ENCODE data around the gene PDIA5. TPM values are rescaled to one million over a fixed set of nuclear protein-coding genes. Genes with fewer than 3 reads are reported as not detected.

Gene PDIA5
- total RNA-seq, 2 donors from 2014 or later: 8.4 to 19.2 TPM

- no peak for ATAC-seq (replicated peaks)
- Mint-ChIP-seq H3K36me3 (ENCODE audit: low read depth) (no peaks in the 10 kb centered on the region), H3K4me3 (no peak overlapping the region), H3K9me3 (no peaks in the 10 kb centered on the region), H3K4me1 (no peaks in the 10 kb centered on the region), H3K27me3 (peaks cover 42% of the 10 kb centered on the region), H3K27ac (no peak overlapping the region)
Measured at GRCh38 chr3:123032057-123032456, 34.8 kb upstream of the PDIA5 start.

DNA sequence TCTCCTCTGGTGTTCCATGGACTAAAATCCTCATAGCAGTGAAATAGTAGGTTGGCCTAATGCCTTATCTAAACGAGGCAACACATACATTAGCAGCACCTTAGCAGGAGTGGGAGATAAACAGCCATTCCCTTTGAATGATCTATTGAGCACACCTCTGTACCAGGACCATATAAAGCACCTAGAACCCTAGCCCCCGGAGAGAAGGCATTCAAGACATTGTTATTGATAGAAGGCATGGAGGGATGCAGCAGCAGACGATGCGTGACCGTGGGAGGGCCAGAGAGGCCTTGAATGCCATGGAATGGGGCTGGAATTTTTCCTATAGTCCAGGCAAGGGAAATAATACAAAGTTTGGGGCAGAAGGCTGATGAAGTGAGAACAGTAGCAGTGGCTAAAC lies 32.7 kb upstream of the PDIA5 start:
- Mint-ChIP-seq H3K27ac (no peak overlapping the region), H3K9me3 (no peaks in the 10 kb centered on the region), H3K4me1 (no peaks in the 10 kb centered on the region), H3K4me3 (no peak overlapping the region), H3K27me3 (peaks cover 48% of the 10 kb centered on the region), H3K36me3 (ENCODE audit: low read depth) (no peaks in the 10 kb centered on the region)
- no peak for ATAC-seq (replicated peaks)

GRCh38 chr3:123034996-123035395 lies 31.8 kb upstream of the PDIA5 start:
- H3K36me3 Mint-ChIP-seq (ENCODE audit: low read depth): no peaks in the 10 kb centered on the region
- peaks cover 46% of the 10 kb centered on the region for H3K27me3 Mint-ChIP-seq
- no peaks in the 10 kb centered on the region for H3K9me3 Mint-ChIP-seq
- H3K4me3 Mint-ChIP-seq: no peak overlapping the region
- no peaks in the 10 kb centered on the region for H3K4me1 Mint-ChIP-seq
- no peak overlapping the region for H3K27ac Mint-ChIP-seq
- ATAC-seq (replicated peaks): no peak

DNA sequence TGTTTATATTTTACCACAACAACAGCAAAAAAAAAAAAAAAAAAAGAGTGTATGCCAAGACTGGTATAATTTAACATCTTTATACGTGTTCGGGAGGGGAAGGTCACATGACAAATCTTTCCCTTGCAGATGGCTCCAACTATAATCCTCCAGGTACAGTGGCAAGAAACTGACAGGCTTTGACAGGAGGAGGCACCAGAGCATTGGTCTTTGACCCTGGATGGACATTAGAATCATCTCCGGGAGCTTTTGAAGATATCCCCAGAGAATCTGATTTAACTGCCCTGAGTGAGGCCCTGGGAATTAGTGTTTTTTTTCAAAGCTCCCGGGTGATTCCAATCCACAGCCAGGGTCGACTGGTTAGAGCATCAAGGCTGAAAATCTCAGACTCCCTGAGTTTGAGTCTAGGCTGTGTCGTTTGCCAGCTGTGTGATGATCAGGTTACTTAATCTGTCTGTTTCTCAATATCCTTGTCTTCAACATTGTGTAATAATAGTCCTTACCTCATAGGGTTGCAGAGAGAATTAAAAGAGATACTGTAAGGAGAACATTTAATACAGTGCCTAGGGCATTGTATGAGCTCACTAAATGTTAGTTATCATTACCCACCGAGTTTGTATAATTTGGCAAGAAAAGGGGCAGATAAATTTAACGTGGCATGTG lies 30.3 kb upstream of the PDIA5 start:
- no peak overlapping the region for H3K27ac Mint-ChIP-seq
- no peak overlapping the region for H3K4me3 Mint-ChIP-seq
- H3K36me3 Mint-ChIP-seq (ENCODE audit: low read depth): no peaks in the 10 kb centered on the region
- peaks cover 50% of the 10 kb centered on the region for H3K27me3 Mint-ChIP-seq
- no peak for ATAC-seq (replicated peaks)
- H3K9me3 Mint-ChIP-seq: no peaks in the 10 kb centered on the region
- no peaks in the 10 kb centered on the region for H3K4me1 Mint-ChIP-seq

- Mint-ChIP-seq H3K9me3 (no peaks in the 10 kb centered on the region), H3K27ac (no peak overlapping the region), H3K27me3 (peaks cover 50% of the 10 kb centered on the region)
Measured at GRCh38 chr3:123037015-123037375, 29.8 kb upstream of the PDIA5 start.

GRCh38 chr3:123038751-123039150 lies 28.1 kb upstream of the PDIA5 start:
- Mint-ChIP-seq H3K27ac (no peak overlapping the region), H3K9me3 (no peaks in the 10 kb centered on the region), H3K27me3 (peaks cover 55% of the 10 kb centered on the region), H3K36me3 (ENCODE audit: low read depth) (no peaks in the 10 kb centered on the region), H3K4me3 (no peak overlapping the region), H3K4me1 (no peaks in the 10 kb centered on the region)
- ATAC-seq (replicated peaks): no peak

More at GRCh38 chr3:123037015-123037375, 29.8 kb upstream of the PDIA5 start:
- H3K4me1 Mint-ChIP-seq: no peaks in the 10 kb centered on the region
- no peak for ATAC-seq (replicated peaks)
- H3K4me3 Mint-ChIP-seq: no peak overlapping the region
- no peaks in the 10 kb centered on the region for H3K36me3 Mint-ChIP-seq (ENCODE audit: low read depth)

- Mint-ChIP-seq H3K4me3 (no peak overlapping the region), H3K36me3 (ENCODE audit: low read depth) (no peaks in the 10 kb centered on the region), H3K9me3 (no peaks in the 10 kb centered on the region), H3K27ac (no peak overlapping the region), H3K27me3 (peaks cover 52% of the 10 kb centered on the region), H3K4me1 (no peaks in the 10 kb centered on the region)
- ATAC-seq (replicated peaks): no peak
Measured at GRCh38 chr3:123039178-123039577, 27.6 kb upstream of the PDIA5 start.

DNA sequence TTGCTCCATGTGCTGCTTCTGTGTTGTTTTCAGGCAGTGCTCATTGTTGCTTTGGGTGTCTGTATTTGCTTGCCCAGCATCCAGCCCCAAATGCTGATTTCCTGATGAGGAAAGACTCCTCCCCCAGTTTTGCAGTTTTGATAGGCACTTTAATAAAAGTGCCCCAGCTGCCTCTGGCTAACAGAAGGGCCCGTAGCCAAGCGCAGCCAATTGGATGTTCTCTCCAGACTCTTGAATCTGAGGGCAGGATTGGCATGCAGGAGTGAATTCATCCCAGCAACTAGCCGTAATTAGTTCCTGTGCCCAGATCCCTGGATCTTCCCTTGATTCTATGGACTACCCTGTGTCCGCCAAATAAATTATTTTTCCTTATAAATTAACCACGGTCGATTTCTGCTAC lies 24.4 kb upstream of the PDIA5 start:
- no peaks in the 10 kb centered on the region for H3K9me3 Mint-ChIP-seq
- H3K27me3 Mint-ChIP-seq: peaks cover 36% of the 10 kb centered on the region
- no peaks in the 10 kb centered on the region for H3K36me3 Mint-ChIP-seq (ENCODE audit: low read depth)
- ATAC-seq (replicated peaks): no peak
- H3K4me1 Mint-ChIP-seq: no peaks in the 10 kb centered on the region
- H3K27ac Mint-ChIP-seq: no peak overlapping the region
- H3K4me3 Mint-ChIP-seq: no peak overlapping the region

DNA sequence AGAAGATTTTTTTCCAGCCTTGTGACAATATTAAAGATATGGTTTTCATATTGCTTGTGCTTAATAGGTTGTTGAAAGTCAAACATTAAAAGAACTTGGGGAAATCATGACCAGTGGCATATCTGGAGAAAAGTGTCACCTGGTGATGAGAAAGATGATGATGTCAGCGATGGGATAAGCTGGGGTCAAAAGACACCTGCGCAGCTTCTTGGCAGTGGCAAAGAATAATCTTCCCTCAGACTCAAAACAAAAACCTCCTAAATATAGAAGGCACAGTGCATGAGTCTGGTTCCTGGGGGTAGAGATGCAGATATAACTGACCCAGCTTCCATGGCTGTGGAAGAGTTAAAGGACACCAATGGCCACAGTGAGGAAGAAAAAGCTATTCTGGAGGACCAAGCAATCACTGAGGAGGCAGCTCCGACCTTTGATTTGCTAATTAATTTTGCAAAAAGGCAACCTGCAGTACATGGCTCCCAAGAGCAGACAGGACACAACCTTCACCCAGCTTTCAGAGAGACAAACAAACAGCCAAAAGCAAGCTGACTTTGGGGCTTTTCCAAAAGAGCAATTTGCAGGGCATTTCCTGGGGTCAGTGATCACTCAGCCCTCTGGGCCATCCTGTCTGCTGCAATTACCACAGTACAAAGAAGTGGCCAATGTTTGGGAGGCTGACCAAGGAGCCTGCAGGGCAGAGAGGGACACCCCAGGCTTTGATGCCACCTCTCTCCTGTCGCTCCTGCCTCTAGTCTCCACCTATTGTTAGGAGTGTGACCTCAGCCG lies 21.7 kb upstream of the PDIA5 start:
- ATAC-seq (replicated peaks): no peak
- H3K4me3 Mint-ChIP-seq: no peak overlapping the region
- H3K36me3 Mint-ChIP-seq (ENCODE audit: low read depth): no peaks in the 10 kb centered on the region
- no peaks in the 10 kb centered on the region for H3K9me3 Mint-ChIP-seq
- no peak overlapping the region for H3K27ac Mint-ChIP-seq
- H3K27me3 Mint-ChIP-seq: peaks cover 17% of the 10 kb centered on the region
- H3K4me1 Mint-ChIP-seq: no peaks in the 10 kb centered on the region

- H3K27ac Mint-ChIP-seq: no peak overlapping the region
- H3K27me3 Mint-ChIP-seq: peaks cover 13% of the 10 kb centered on the region
- no peak for ATAC-seq (replicated peaks)
- no peak overlapping the region for H3K4me3 Mint-ChIP-seq
- no peaks in the 10 kb centered on the region for H3K9me3 Mint-ChIP-seq
- no peaks in the 10 kb centered on the region for H3K4me1 Mint-ChIP-seq
- no peaks in the 10 kb centered on the region for H3K36me3 Mint-ChIP-seq (ENCODE audit: low read depth)
Measured at GRCh38 chr3:123046262-123047061, 20.4 kb upstream of the PDIA5 start.

GRCh38 chr3:123047062-123047319 lies 19.8 kb upstream of the PDIA5 start:
- no peaks in the 10 kb centered on the region for H3K4me1 Mint-ChIP-seq
- H3K9me3 Mint-ChIP-seq: no peaks in the 10 kb centered on the region
- H3K27ac Mint-ChIP-seq: no peak overlapping the region
- no peaks in the 10 kb centered on the region for H3K36me3 Mint-ChIP-seq (ENCODE audit: low read depth)
- peaks cover 13% of the 10 kb centered on the region for H3K27me3 Mint-ChIP-seq
- no peak overlapping the region for H3K4me3 Mint-ChIP-seq
- ATAC-seq (replicated peaks): no peak

DNA sequence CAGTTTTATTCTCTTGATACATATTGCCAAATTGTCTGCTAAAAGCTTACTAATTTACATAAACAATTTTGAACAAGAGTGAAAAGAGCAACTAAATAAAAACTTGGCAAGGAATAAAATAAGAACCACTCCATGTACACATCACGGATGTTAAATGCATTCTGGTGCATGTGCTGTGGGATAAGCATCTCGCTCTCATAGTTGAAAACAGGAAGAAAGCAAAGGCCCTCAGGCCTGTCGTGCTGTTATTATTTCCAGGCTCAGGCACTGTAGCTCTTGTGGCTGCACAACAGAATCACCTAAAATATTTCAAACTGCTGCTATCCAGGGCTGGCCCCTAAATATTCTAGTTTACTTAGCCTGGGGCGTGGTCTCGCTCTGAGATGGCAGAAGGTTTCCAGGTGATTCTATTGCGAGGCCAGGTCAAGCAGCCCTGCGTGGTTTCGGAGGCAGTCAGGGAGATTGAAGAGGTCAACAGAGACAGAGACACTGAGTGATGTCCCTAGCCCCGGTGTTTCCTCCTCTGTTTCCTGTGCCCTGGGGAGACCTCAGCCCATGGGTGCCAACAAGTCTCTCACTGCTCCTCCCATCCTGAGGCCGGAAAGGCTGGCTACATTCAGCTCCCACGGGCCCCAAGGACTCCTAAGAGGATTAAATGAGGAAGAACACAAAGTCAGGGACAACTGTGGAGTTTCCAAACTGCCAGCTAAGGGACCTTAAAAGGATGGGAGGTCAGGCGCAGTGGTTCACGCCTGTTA lies 18.2 kb upstream of the PDIA5 start:
- Mint-ChIP-seq H3K4me3 (no peak overlapping the region), H3K27me3 (peaks cover 7% of the 10 kb centered on the region), H3K27ac (no peak overlapping the region), H3K4me1 (no peaks in the 10 kb centered on the region), H3K9me3 (no peaks in the 10 kb centered on the region), H3K36me3 (ENCODE audit: low read depth) (no peaks in the 10 kb centered on the region)
- no peak for ATAC-seq (replicated peaks)

DNA sequence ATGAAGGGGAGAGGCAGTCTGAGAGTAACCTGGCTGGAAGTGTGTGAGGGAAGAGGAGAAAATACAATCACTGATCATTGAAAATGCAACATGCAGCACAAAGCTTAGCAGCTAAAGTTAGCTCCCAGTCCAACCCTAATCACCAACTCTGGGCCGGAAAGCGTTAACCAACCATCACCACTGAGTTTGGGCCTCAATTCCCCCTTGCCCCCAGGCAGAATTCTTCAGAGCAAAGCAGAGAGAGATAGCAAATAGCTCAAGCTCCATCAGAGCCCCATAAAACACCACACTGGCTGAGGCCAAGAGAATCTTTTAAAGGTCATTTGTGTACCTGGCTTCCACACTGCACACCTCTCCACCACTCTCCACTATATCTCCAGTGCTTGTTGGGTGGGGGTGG lies 16.2 kb upstream of the PDIA5 start:
- no peak overlapping the region for H3K27ac Mint-ChIP-seq
- H3K36me3 Mint-ChIP-seq (ENCODE audit: low read depth): no peaks in the 10 kb centered on the region
- no peak overlapping the region for H3K4me3 Mint-ChIP-seq
- peaks cover 12% of the 10 kb centered on the region for H3K27me3 Mint-ChIP-seq
- ATAC-seq (replicated peaks): no peak
- no peaks in the 10 kb centered on the region for H3K9me3 Mint-ChIP-seq
- no peaks in the 10 kb centered on the region for H3K4me1 Mint-ChIP-seq

DNA sequence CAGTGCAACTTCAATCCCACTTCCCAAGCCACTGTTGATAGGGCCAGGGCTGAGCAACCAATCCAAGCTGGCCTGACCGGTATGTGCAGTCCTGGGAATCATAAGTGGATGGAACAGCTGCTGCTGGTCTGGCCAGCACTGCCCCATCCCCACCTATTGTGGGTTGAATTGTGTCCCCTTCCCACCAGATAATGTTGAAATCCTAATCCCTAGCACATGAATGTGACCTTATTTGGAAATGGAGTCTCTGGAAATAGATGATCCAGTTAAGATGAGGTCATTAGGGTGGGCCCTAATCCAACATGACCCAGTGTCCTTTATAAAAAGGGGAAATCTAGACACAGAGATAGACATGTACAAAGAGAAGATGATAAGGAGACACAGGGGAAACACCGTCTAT lies 13.7 kb upstream of the PDIA5 start:
- H3K4me3 Mint-ChIP-seq: no peak overlapping the region
- no peaks in the 10 kb centered on the region for H3K9me3 Mint-ChIP-seq
- no peak overlapping the region for H3K27ac Mint-ChIP-seq
- H3K4me1 Mint-ChIP-seq: no peaks in the 10 kb centered on the region
- no peak for ATAC-seq (replicated peaks)
- H3K36me3 Mint-ChIP-seq (ENCODE audit: low read depth): no peaks in the 10 kb centered on the region
- H3K27me3 Mint-ChIP-seq: peaks cover 8% of the 10 kb centered on the region
